Measurements from ENCODE around the gene IL10RA.

The IL10RA gene

GRCh38 chr11:118048472-118049370 lies 62.5 kb downstream of the IL10RA start:
- no peak for DNase-seq

GRCh38 chr11:118049771-118050170 lies 63.6 kb downstream of the IL10RA start:
- DNase-seq, result no peak

- DNase-seq, result no peak
These were observed 64.2 kb downstream of the IL10RA start for GRCh38 chr11:118050208-118050891.

Data from NCI-H2171 treated with DMSO at 0.1 percent for 48 hours (cell line).